Fibroblast of peridontal ligament (primary cell): ENCODE measurements around the gene PCDH9.

Source experiments
- DNase-seq: peaks from one replicate; pipeline ENCODE4 v3.0.0-alpha.2; 2010; ENCODE audit errors: extremely low read depth

Gene PCDH9

DNA sequence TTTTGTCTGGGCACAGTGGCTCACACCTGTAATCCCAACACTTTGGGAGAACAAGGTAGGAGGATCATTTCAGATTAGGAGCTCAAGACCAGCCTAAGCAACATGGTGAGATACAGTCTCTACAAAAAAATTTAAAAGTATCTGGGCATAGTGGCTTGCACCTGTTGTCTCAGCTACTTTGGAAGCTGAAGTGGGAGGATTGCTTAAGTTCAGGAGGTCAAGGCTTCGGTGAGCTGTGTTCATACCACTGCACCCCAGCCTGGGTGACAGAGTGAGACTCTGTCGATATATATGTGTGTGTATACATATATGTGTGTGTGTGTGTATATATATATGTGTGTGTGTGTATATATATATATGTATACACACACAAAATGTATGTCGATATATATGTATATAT, 833.0 kb downstream of the PCDH9 start:
- DNase-seq: no peak

DNA sequence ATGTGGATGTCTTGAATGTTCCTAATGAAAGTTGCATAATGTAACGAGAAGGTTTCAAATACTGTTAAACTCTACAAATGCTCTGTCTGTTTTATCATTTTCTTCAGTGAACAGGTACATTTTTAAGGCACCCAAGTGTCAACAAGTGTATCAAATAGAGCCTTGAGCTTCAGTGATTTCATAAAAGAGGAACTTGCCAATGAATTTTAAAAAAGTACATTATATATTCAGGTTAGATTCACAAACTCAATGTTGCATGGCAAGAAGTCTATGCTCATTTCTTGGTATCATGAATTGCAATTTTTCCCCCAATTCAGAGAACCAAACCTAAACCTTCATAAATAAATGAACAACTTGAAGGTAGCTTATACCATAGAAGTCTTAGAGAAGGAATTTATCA, 838.8 kb downstream of the PCDH9 start:
- DNase-seq: no peak

DNA sequence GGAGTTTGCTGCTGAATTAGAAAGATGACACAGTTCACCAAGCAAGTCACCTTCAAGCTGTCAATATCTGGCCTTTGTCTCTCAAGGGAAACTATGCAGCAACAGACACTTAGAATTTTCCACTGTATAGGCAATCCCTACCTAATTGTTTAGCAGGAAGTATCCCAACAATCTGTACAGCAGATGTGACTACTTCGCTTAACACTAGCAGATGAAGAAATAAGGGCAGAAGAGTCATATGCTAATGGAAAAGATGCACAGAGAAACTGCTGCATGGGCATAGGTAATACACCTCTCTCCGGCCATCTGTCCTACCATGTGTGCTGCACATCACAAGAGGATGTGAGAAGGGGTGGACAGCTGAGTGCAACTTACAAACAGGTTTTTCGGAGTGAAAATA, 851.2 kb downstream of the PCDH9 start:
- DNase-seq: no peak

DNA sequence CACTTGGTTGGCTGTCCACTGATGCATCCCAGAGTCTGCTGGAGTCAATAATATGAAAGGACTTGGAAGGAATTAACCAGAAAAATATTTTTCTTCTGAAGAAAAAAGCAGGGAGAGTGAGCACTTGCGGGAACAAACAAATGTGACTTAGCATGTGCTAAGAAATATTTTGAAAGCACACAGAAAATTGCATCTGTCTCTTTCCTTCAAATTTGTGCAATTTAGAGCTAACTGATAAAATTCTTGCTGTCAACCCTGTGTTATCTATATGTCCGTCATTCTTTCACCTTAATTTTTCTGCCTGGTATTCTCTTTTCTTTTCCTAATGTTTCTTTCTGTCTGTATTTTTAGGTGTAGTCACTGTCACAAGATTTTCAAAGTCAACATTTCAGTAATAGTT, 852.6 kb downstream of the PCDH9 start:
- DNase-seq: no peak

DNA sequence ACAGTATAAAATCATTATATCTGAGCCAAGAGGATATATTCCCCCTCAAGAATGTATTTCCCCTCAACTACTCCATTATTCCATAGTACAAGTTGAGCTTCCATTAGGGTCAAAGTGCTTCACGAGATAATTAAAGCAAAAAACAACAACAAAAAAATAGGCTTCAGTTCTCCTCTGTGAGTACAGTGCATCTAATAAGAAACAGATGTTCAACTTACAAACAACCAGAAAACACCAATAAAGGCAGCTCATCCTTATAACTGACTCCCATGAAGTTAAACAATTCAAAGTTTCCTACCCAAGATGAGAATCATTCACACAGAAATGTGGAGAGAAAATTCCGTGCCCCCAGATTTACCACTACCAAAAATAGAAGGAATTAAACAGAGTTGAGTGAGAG, 854.4 kb downstream of the PCDH9 start:
- peak; percentile 48 for DNase-seq

DNA sequence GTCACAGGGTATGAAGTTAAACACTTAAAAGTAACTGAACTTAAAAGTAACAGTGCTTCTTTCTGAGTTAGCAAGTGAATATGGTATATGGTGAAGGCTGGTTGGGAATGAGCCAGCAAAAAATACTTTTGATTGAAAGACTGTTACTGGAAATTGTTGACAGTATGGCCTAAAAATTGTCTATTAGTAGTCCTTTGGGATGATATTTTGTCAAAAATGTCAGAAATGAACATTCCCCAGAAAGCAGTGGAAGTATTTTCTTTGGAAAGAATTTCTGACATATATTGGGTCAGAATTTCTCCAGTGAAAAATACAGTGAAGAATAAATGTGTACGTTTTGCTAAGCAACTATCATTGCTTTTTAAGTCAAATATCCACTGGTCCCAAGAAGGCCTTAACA, 860.5 kb downstream of the PCDH9 start:
- no peak for DNase-seq

DNA sequence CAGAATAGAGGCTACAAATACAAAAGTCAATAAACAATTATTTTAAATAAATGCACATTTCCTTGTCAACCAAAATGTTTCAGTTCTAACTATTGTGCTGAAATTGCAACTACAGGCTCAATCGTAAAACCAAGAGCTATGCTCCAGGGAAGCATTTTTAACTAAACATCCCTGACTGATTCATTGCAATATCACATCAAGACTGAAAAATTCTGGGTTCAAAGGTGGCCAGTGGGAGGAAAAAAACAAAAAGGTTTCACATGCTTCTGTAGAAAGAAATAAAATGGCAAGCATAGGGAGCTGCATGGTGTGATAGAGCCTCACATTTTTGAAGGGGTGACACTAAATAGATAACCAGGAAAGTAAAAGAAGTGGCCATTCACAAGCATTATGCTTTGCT, 862.8 kb downstream of the PCDH9 start:
- peak; percentile 51 for DNase-seq

DNA sequence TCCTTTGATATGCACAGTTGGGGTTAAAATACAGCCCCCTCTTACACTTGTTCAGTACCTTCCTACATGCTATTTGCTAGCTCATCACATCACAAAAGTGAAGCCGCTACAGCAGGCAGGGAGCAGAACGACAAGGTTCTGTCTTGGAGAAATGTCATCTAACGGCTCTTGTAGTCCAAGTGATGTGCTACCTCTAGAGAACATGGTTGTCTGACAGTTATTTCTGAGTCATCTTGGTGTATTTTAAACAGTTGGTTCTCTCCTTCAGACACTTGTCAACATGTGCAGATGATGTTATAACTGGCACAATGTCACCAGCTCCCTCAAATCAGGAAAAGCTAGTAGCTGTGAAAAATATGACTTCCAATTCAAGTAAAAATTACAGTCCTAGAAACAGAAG, 865.0 kb downstream of the PCDH9 start:
- DNase-seq: no peak

DNA sequence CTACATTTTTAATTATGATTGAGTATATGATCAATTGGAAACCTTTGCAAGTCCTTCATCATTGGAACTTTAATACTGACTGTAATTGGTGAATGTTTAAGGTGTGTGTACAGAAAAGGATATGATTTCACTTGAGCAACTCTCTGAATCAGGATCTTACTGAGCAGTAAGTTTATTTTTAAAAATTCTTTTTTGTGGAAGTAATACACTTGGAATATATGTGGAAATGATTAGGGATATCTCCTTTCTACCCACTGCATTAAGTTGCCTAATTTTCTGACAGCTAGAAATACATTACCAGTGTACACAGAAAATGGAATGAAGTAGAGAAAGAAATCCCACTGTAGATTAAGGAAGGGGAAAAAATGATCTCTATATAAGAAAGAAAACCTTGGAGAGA, 865.8 kb downstream of the PCDH9 start:
- peak; percentile 29 for DNase-seq

DNA sequence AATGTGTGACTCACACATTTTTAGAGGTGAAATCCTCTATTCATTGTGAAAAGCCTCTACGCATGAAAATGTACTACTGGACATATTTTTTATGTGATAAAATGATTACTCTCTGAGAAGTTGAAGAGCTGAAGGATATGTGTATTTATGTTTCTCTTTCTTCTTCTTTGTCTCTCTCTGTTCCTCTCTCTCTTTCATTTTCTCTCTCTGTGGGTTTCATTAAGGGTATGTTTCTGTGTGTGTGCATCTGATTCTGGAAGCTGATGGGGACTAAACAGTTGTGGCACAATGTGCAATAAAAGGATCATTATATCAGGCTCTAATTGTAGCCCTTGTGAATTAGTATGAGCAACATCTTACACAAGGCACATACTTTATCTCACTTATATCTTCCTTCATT, 867.7 kb downstream of the PCDH9 start:
- no peak for DNase-seq

DNA sequence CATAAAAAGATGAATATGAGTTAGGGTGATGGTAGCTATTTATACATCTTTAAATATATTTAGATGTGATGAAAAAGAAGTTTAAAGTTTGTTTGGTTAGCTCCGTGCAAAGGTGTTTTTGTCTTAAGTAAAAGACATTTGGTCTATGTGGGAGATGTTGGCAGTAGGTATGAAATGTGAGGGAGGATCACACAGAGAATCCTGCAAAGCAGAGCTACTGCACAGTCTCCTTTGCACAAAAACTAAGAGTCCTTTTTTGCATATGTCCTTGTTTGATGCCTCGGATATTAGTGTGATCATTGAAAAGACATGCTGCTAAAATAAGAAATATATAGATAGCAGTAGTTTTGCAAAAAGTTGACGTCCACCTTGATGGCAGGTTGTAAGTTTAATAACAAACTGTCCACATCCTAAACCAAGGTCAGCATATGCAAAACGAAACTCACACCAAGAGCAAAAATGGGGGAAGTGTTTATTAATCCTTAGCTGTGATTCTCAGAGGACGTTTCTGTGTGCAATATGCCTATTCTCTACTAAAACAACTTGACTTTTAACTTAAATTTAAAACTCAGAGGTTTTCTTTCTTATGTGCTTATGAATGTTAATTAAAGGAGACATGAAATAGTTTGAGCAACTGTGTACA, 870.1 kb downstream of the PCDH9 start:
- DNase-seq: no peak

DNA sequence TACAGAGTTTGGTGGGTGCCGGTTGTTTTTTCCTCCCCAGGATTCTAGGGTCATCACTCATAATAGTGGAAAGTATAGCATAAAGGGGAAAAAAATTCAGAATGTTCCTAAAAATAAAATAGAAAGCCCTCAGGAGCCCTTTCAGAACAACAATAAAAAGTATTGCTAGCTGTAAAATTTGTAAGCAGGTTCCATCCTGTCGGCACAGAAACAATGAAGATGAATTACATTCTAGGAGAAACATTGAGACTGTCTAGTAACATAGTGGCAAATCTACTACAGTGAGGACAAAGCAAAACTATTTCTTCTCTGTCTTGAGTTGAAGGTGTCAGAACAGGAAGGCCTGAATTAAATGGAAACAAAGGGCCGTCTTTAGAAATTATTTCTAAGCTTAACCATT, 870.7 kb downstream of the PCDH9 start:
- DNase-seq: no peak

DNA sequence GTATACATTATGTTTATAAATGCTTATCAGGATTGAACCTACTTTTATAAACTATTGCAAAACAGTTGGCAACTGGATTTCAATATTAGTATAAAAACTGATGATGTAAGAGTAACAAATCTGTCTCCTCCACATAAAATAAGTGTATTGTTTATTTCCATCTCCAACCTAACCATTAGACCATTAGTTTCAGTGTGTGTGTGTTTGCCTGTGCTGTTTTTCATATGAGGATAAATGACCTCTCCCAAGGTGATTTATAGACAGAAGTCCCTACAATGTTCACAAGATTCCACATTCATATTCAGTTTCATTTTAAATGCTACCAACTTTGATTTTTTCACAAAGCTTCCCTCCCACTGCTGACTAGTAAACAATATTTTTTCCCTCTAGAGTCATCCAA, 871.6 kb downstream of the PCDH9 start:
- no peak for DNase-seq

DNA sequence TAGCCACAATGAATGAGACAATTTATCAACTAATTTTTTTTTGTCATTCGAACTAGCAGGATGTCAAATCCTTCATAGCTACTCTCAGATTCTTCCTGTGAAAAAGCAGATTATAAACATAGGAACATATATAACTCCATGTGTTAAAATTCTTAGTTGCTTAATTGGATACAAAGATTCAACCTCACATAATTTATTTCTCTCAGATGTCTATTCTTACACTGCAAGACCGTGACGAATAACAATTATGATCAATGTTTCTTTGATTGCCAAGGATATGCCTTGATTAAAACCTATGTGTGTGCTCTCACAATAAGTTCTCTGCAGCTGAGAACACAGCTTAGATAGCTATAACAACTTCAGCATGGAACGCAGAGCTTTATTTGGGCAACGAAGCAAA, 872.7 kb downstream of the PCDH9 start:
- no peak for DNase-seq

DNA sequence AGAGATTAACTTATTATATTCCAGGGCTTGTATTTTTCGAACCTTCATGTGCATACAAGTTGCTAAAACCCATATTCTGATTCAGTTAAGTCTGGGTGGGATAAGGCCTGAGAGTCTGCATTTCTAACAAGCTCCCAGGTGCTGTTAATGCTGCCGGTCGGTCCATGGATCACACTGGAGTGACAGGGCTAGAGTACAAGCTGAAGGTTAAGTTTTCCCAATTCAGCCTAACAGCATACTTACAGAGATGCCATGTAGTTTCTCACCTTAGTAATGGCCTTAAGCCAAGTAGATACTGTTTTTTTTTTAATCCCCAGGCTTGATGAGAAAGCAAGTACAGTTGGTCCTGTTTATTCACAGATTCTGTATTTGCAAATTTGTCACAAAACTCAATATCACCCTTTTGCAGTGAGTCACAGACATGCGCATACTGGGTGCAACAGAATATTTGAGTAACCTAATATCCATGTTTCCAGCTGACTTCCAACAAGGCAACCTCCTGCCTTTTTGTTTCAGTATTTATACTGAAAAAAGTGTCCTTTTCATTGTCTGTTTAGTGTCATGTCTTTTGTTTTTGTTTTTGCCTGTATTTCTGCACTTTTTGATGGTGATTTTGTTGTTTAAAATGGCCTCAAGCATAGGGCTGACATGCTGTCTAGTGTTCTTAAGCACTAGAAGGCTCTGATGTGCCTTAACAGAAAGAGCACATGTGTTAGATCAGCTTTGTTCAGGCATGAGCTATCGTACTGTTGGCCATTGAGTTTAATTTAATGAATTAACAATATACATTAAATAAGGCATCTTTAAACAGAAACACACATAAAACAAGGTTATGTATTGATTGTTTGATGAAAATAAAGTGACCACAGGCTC, 875.0 kb downstream of the PCDH9 start:
- no peak for DNase-seq

DNA sequence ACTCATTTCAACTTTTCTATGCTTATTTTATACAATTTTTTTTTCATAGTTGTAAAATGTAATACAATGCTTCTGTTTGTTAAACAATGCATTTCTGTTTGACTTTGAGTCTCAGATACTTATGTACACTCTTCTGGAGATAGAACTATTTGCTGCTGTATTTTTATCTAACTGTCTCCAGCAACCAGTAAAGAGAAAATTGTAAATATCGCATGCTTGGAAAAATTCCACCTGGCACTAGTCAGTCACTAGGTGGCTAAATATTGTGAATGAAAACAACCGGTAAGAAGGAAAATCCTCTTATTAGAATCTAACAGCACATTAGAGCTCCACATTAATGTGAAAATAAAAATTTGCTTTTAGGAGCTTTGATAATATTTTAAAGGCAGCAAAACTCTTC, 876.5 kb downstream of the PCDH9 start:
- DNase-seq: no peak

DNA sequence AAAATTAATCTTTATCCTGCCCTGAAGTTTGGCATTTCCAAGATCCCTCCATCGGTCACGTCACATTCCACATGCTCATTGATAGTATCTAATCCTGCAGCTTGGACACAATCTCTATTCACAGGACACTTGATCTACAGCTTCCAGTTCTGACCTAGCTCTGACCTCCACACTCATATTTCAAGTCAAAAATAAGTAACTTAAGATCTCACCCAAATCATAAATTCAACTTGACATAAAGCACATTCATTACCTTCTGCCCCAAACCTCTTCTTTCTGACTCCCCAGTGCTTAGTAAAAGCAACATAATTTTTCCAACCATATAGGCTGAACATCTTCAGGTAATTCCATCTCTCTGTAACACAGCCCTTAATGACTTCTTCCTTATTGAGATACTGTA, 880.2 kb downstream of the PCDH9 start:
- DNase-seq: no peak

DNA sequence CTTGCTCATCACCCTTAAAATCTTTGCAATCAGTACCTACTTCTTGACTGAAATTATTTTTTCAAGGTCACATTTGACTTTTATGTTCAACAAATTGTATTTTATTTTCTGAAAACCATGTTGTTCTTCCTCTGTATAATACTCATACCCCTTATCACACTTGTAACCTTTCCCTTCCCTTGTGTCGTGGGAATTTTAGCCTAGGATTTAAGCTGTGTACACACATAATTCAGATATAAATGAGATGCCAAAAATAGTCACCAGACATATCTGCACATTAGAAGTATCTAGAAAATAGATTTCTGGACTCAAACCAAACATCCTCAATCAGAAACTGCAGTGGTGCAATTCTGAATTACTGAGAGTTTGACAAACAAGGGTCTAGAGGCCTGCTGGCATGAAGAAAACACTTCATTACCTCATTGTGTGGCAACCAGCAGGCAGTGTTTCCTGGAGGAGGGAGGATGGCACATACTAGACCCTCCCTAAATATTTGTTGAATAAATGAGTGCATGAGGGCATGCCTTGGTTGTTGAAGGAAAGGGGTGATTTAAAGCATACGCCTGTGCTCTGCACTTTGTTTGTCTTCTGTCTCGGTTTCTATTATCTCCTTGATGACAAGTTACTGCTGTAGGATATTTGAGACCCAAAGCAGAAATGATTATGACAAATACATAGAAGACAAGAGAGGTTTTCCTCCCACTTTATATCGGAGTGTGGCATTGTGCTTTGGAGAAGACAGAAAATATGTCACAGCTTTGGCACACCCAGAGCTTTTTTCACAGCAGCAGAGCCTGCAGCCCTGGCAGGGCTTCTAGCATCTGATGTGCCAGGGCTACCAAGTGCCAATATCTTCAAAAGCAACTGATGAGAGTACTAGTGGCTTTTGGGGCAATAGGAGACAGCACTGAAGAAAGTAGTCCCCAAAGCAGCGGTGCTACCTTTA, 881.1 kb downstream of the PCDH9 start:
- peak; percentile 11 for DNase-seq

DNA sequence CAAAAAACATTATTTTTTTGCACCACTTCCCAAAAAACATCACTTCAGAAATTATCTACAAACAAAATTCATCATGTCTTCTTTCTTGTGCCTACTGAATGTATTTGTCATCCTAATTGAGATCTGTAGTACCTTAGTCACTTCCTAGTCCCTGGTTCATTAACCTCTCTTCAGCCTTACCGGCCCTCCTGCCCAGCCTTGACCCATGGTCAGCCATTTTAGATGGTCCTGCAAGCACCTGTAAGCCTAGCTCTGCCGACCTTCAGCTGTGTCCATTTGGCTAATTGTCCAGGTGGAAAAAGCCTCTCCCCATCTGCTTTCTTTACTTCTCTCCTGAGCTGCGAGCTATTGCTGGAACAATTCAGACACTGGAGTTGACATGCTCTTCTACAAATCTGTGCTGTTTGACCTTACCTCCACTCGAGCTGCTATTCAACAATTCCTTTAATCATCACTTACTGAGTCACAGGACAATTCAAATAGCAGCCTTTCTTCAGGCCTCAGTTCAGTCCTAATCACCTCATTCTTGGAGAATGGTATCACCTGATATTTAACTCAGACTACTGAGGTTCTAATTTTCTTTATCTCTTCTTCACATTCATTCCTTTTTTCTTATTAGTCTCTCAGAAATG, 882.5 kb downstream of the PCDH9 start:
- no peak for DNase-seq

DNA sequence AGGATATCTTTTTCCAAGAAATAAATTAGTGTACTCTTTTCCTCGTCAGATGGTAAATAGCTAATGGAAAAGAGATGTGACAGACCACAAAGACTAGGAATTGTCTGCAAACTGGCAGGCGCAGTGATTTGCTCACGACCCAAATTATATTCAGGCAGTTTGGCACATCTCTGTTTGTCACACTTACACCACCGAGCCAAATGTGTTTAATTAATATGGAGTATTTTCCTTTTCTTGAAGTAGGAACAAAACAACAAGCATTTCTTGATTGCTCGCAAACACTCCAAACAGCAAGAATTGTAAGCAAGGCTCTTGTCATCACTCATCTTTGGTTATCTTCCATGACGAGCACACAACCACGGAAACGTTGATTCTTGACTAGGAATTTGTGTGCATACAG, 884.2 kb downstream of the PCDH9 start:
- DNase-seq: no peak

DNA sequence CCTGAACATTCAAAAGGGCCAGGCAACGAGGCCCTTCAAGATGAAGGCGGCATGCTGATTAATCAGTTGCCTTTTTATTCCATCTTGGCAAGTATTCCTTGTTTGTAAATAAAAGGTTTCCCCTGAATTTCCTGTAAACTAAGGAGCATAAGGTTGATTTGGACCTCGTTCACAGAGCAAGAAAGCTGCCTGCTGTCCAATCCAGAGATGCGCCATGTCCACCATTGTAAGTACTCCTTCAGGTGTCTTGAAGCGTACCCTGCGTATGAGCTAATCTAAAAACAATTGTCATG, 884.7 kb downstream of the PCDH9 start:
- DNase-seq: no peak
